Measurements from ENCODE around the gene TMCC2.

DNA sequence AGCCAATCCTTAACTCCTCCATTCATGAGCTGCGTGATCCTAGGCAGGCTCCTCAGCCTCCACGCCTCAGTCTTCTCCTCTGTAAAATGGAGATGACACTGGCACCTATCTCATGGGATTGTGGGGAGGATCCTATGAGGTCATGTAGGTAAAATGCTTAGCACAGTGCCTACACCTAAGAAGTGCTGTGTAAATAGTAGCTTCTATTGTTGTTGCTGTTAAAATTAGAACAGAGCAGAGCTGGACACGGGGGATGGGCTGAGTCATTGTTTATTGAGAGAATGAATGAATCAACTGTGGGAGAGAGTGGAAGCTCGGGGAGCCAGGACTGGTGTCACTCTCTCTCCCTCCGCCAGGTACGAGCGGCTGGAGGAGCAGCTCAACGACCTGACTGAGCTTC is 43.0 kb downstream of the TMCC2 start:
- TF ChIP-seq, protein P1, sequence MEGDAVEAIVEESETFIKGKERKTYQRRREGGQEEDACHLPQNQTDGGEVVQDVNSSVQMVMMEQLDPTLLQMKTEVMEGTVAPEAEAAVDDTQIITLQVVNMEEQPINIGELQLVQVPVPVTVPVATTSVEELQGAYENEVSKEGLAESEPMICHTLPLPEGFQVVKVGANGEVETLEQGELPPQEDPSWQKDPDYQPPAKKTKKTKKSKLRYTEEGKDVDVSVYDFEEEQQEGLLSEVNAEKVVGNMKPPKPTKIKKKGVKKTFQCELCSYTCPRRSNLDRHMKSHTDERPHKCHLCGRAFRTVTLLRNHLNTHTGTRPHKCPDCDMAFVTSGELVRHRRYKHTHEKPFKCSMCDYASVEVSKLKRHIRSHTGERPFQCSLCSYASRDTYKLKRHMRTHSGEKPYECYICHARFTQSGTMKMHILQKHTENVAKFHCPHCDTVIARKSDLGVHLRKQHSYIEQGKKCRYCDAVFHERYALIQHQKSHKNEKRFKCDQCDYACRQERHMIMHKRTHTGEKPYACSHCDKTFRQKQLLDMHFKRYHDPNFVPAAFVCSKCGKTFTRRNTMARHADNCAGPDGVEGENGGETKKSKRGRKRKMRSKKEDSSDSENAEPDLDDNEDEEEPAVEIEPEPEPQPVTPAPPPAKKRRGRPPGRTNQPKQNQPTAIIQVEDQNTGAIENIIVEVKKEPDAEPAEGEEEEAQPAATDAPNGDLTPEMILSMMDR (IDR thresholded peaks at IDR 0.05; ENCODE audit: low read depth, low read length), result no peak
- TF ChIP-seq POLR2A (IDR thresholded peaks at IDR 0.05; ENCODE audit: extremely low read depth, insufficient read length) (no peak), MYC (IDR thresholded peaks at IDR 0.05; ENCODE audit: low read depth, low read length) (no peak)
- TF ChIP-seq, protein P2, sequence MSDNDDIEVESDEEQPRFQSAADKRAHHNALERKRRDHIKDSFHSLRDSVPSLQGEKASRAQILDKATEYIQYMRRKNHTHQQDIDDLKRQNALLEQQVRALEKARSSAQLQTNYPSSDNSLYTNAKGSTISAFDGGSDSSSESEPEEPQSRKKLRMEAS (IDR thresholded peaks at IDR 0.05; ENCODE audit: low read depth, low read length), result no peak
